K562 (cell line): Measurements from ENCODE around the gene PTGES3. TPM values are rescaled to one million over a fixed set of nuclear protein-coding genes. Genes with fewer than 3 reads are reported as not detected.
A peak's percentile ranks its signal among the peaks of the same experiment; 100 is the strongest.

Experiments
- ATF7 ChIP-seq: fragments of 450-650 bp; IDR thresholded peaks from 2 replicates; pipeline ENCODE4 v1.7.1; 2014; ENCODE audit warnings: mild to moderate bottlenecking, moderate library complexity
- CBX2 ChIP-seq: fragments of 200-600 bp; sonication (generic); IDR thresholded peaks from one replicate; pipeline ENCODE4 v1.6.1; 2012; ENCODE audit warnings: mild to moderate bottlenecking, low read length, inconsistent platforms; ENCODE audit not compliant: insufficient read depth, poor library complexity, severe bottlenecking
- CCNT2 ChIP-seq: IDR thresholded peaks from 2 replicates; pipeline ENCODE4 v1.6.1; 2011; ENCODE audit warnings: borderline replicate concordance, low read depth, mild to moderate bottlenecking, moderate library complexity, mixed read lengths, low read length; ENCODE audit not compliant: insufficient read length; ENCODE audit errors: extremely low read depth
- EZH2 ChIP-seq: IDR thresholded peaks from 2 replicates; pipeline ENCODE4 v1.6.1; 2012; ENCODE audit warnings: low read depth, mild to moderate bottlenecking, inconsistent platforms, low read length, borderline replicate concordance
- HDAC2 ChIP-seq: fragments of 450-650 bp; IDR thresholded peaks from 2 replicates; pipeline ENCODE4 v1.6.1; 2016; ENCODE audit warnings: mild to moderate bottlenecking
- HMG20B ChIP-seq: fragments of 250-450 bp; sonication (Bioruptor Pico); IDR thresholded peaks from 2 replicates; pipeline ENCODE4 v1.5.0; 2021; ENCODE audit warnings: mild to moderate bottlenecking
- LEF1 ChIP-seq: fragments of 450-650 bp; IDR thresholded peaks from 2 replicates; pipeline ENCODE4 v1.6.1; 2016; ENCODE audit warnings: mild to moderate bottlenecking
- MTA1 ChIP-seq: fragments of 450-650 bp; IDR thresholded peaks from 2 replicates; pipeline ENCODE4 v1.6.1; 2017; ENCODE audit warnings: borderline replicate concordance
- MXI1 ChIP-seq: IDR thresholded peaks from 2 replicates; pipeline ENCODE4 v1.6.1; 2011; ENCODE audit warnings: low read depth, mild to moderate bottlenecking, improper control_type of control experiment, low read length
- RBM15 ChIP-seq: fragments of 200-400 bp; formaldehyde crosslinking; IDR thresholded peaks from 2 replicates; pipeline ENCODE4 v1.6.1; 2018; ENCODE audit warnings: mild to moderate bottlenecking, low read length, moderate library complexity; ENCODE audit not compliant: insufficient read depth
- TCF7 ChIP-seq: sonication (generic); IDR thresholded peaks from 2 replicates; pipeline ENCODE4 v1.6.1; 2016; ENCODE audit warnings: antibody characterized with exemption, borderline replicate concordance
- TEAD4 ChIP-seq, 2 experiments: sonication (generic) in 1 of 2; formaldehyde crosslinking in 1 of 2; IDR thresholded peaks; 2 replicates each; pipeline versions ENCODE4 v1.6.1 to v1.8.0; 2012 to 2022; ENCODE audit warnings: borderline replicate concordance in 1 of 2, inconsistent platforms in 1 of 2, low read length in 1 of 2, mild to moderate bottlenecking in 1 of 2, missing genetic modification reagents in 1 of 2
- YY1 ChIP-seq, 3 experiments: IDR thresholded peaks; 2 replicates each; pipeline ENCODE4 v1.6.1; 2011; ENCODE audit warnings: low read length in 2 of 3, mild to moderate bottlenecking in 2 of 3, moderate library complexity in 2 of 3, borderline replicate concordance in 1 of 3, control low read depth in 1 of 3, low read depth in 1 of 3; ENCODE audit not compliant: insufficient read depth in 3 of 3, insufficient replicate concordance in 2 of 3, control insufficient read depth in 1 of 3, insufficient read length in 1 of 3; ENCODE audit errors: extremely low read depth in 1 of 3
- ZNF224 ChIP-seq: sonication (generic); formaldehyde crosslinking; IDR thresholded peaks from 2 replicates; pipeline ENCODE4 v1.8.0; 2022; ENCODE audit warnings: mild to moderate bottlenecking, missing genetic modification reagents
- ZNF41 ChIP-seq: fragments of 250-450 bp; sonication (Bioruptor Pico); conservative IDR thresholded peaks from 2 replicates; pipeline ENCODE4 v1.4.0; 2020; ENCODE audit warnings: mild to moderate bottlenecking
- polyA plus RNA-seq, 8 experiments: library from polyadenylated mRNA; depleted of rRNA in 4 of 8; stranded (reverse) in 5 of 8; unstranded in 3 of 8; fragments of >200 nt; fragmentation: Nextera tagmentation in 2 of 8; fragmentation: Illumina TruSeq in 1 of 8; extraction: Ambion mirVana in 2 of 8; extraction: Trizol in 1 of 8; gene quantifications; 2 replicates each; pipeline versions ENCODE4 v1.2.1 to v1.2.3, GENCODE V29; 2011 to 2014; ENCODE audit warnings: inconsistent platforms in 1 of 8, missing spikeins in 1 of 8
- total RNA-seq, 7 experiments: library from RNA; depleted of rRNA in 6 of 7; stranded (reverse); fragments of >200 nt in 6 of 7; fragmentation: Illumina TruSeq in 2 of 7; extraction: Trizol in 2 of 7; gene quantifications; 2 replicates each; pipeline versions ENCODE4 v1.2.1 to v1.2.3, GENCODE V29; 2011 to 2021; ENCODE audit warnings: low replicate concordance in 1 of 7
- TF ChIP-seq, protein P1 (sequence below): fragments of 450-650 bp; formaldehyde crosslinking; IDR thresholded peaks from 2 replicates; pipeline ENCODE4 v1.4.0; 2020; ENCODE audit warnings: mild to moderate bottlenecking
- TF ChIP-seq, protein P2 (sequence below), 2 experiments: fragments of 150-350 bp in 1 of 2; IDR thresholded peaks; 2 replicates each; pipeline ENCODE4 v1.6.1; 2012 to 2016; ENCODE audit warnings: low read depth in 2 of 2, low read length in 2 of 2, mild to moderate bottlenecking in 1 of 2, moderate library complexity in 1 of 2
- TF ChIP-seq, protein P3 (sequence below): fragments of 450-650 bp; formaldehyde crosslinking; IDR thresholded peaks from 2 replicates; pipeline ENCODE4 v1.4.0; 2022; ENCODE audit warnings: mild to moderate bottlenecking, moderate library complexity
- TF ChIP-seq, protein P4 (sequence below): fragments of 250-450 bp; sonication (Bioruptor Pico); IDR thresholded peaks from 2 replicates; pipeline ENCODE4 v1.8.0; 2022; ENCODE audit warnings: inconsistent platforms

PTGES3 gene
- total and polyA plus RNA-seq, 9 of the 15 experiments (the other 6 are each of a cell fraction or from before 2014, with no cell fraction given): 163 to 501 (median 213) TPM

DNA sequence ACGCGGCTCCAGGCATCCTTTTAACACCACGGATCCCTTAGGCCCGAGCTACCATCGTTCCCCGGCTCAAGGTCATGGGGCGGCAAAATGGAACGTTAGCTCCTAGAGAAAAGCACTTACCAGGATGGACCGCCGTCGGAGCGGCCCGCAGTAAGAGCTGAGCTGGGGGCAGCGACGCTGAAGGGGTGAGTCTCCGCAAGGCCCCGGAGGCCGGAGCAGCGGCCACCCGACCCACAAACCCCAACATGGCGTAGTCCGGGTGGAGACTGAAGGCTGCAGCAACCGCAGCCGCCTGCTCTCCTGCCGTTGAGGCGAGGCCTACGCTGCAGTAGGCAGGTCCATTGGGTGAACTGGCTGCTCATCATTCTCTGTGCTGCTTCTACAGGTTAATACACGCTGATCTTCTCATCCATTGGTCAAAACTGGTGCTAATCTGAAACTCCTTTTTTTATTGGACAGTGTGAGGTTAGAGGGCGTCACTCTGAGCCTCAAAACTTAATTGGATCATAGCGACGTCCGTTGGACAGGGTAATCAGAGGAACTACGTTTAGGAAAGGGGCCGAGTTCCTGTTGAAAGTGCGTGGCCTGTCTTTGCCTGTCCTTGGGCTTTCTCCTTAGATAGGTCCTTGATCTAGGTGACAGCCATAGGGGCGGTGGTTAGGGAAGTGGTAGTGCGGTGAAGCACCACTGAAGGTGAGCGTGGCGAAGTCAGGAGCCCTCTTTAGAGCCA is 42.2 kb downstream of the PTGES3 start, which contains the start of gene ATP5F1B (continued):
- TF ChIP-seq TEAD4 (IDR thresholded peaks at IDR 0.05; ENCODE audit: low read length) (0 out of 2 replicates have a peak, but pooled peaks have one; percentile 21), TEAD4 (CRISPR knock-in tag; IDR thresholded peaks at IDR 0.05; ENCODE audit: borderline replicate concordance) (no peak), ZNF224 (0 out of 2 replicates have a peak, but pooled peaks have one; percentile 75), EZH2 (no peak), LEF1 (peak; percentile 52), MTA1 (peak; percentile 45; the same call in 1 of the 2 replicates), CCNT2 (peak; percentile 71), HDAC2 (no peak), ATF7 (peak; percentile 95), RBM15 (no peak), YY1 (IDR thresholded peaks at IDR 0.05; ENCODE audit: borderline replicate concordance in 1 of 3, control insufficient read depth in 1 of 3, extremely low read depth in 1 of 3, insufficient read depth in 3 of 3, insufficient read length in 1 of 3, insufficient replicate concordance in 2 of 3, low read depth in 1 of 3, low read length in 2 of 3) (peak; percentile 65 to 93 (median 87)), MXI1 (0 out of 2 replicates have a peak, but pooled peaks have one; percentile 55), ZNF41 (no peak), HMG20B (CRISPR knock-in tag) (no peak), TCF7 (no peak), CBX2 (no peak)
- TF ChIP-seq, protein P1, sequence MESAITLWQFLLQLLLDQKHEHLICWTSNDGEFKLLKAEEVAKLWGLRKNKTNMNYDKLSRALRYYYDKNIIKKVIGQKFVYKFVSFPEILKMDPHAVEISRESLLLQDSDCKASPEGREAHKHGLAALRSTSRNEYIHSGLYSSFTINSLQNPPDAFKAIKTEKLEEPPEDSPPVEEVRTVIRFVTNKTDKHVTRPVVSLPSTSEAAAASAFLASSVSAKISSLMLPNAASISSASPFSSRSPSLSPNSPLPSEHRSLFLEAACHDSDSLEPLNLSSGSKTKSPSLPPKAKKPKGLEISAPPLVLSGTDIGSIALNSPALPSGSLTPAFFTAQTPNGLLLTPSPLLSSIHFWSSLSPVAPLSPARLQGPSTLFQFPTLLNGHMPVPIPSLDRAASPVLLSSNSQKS: no peak
- TF ChIP-seq, protein P2, sequence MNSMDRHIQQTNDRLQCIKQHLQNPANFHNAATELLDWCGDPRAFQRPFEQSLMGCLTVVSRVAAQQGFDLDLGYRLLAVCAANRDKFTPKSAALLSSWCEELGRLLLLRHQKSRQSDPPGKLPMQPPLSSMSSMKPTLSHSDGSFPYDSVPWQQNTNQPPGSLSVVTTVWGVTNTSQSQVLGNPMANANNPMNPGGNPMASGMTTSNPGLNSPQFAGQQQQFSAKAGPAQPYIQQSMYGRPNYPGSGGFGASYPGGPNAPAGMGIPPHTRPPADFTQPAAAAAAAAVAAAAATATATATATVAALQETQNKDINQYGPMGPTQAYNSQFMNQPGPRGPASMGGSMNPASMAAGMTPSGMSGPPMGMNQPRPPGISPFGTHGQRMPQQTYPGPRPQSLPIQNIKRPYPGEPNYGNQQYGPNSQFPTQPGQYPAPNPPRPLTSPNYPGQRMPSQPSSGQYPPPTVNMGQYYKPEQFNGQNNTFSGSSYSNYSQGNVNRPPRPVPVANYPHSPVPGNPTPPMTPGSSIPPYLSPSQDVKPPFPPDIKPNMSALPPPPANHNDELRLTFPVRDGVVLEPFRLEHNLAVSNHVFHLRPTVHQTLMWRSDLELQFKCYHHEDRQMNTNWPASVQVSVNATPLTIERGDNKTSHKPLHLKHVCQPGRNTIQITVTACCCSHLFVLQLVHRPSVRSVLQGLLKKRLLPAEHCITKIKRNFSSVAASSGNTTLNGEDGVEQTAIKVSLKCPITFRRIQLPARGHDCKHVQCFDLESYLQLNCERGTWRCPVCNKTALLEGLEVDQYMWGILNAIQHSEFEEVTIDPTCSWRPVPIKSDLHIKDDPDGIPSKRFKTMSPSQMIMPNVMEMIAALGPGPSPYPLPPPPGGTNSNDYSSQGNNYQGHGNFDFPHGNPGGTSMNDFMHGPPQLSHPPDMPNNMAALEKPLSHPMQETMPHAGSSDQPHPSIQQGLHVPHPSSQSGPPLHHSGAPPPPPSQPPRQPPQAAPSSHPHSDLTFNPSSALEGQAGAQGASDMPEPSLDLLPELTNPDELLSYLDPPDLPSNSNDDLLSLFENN (IDR thresholded peaks at IDR 0.05; ENCODE audit: low read depth in 2 of 2, low read length in 2 of 2): peak; percentile 15 to 70; a peak in 2 of 4 replicates
- TF ChIP-seq, protein P3, sequence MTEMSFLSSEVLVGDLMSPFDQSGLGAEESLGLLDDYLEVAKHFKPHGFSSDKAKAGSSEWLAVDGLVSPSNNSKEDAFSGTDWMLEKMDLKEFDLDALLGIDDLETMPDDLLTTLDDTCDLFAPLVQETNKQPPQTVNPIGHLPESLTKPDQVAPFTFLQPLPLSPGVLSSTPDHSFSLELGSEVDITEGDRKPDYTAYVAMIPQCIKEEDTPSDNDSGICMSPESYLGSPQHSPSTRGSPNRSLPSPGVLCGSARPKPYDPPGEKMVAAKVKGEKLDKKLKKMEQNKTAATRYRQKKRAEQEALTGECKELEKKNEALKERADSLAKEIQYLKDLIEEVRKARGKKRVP (CRISPR knock-in tag): 0 out of 2 replicates have a peak, but pooled peaks have one; percentile 34
- TF ChIP-seq, protein P4, sequence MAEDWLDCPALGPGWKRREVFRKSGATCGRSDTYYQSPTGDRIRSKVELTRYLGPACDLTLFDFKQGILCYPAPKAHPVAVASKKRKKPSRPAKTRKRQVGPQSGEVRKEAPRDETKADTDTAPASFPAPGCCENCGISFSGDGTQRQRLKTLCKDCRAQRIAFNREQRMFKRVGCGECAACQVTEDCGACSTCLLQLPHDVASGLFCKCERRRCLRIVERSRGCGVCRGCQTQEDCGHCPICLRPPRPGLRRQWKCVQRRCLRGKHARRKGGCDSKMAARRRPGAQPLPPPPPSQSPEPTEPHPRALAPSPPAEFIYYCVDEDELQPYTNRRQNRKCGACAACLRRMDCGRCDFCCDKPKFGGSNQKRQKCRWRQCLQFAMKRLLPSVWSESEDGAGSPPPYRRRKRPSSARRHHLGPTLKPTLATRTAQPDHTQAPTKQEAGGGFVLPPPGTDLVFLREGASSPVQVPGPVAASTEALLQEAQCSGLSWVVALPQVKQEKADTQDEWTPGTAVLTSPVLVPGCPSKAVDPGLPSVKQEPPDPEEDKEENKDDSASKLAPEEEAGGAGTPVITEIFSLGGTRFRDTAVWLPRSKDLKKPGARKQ (CRISPR knock-in tag): no peak
